ENCODE measurements around the gene EZR.

DNA sequence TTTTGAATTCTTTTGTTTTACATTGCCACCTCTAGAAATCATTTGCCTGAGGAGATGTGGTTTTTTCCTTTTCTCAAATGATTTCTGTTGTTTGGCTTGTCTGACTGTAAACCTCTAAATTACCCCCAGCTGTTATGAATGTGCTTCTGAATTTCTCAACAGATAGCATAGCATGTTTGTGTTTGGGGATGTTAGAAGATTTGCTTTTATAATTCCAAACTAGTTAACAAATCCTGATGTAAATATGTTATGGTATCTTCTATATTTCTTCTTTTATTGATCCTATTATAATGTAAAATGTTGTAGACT is 31.6 kb upstream of the EZR start:
- TF ChIP-seq POLR2A (IDR thresholded peaks at IDR 0.05) (no peak), POLR2AphosphoS5 (IDR thresholded peaks at IDR 0.05) (no peak)
- TF ChIP-seq, protein P1, sequence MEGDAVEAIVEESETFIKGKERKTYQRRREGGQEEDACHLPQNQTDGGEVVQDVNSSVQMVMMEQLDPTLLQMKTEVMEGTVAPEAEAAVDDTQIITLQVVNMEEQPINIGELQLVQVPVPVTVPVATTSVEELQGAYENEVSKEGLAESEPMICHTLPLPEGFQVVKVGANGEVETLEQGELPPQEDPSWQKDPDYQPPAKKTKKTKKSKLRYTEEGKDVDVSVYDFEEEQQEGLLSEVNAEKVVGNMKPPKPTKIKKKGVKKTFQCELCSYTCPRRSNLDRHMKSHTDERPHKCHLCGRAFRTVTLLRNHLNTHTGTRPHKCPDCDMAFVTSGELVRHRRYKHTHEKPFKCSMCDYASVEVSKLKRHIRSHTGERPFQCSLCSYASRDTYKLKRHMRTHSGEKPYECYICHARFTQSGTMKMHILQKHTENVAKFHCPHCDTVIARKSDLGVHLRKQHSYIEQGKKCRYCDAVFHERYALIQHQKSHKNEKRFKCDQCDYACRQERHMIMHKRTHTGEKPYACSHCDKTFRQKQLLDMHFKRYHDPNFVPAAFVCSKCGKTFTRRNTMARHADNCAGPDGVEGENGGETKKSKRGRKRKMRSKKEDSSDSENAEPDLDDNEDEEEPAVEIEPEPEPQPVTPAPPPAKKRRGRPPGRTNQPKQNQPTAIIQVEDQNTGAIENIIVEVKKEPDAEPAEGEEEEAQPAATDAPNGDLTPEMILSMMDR (IDR thresholded peaks at IDR 0.05), result no peak

Data from breast epithelium (tissue), 3 donors.